PFSK-1 (cell line): ENCODE data around the gene EXTL1.

Experiments
- FOXP2 ChIP-seq: optimal IDR thresholded peaks from 2 replicates; pipeline ENCODE3; 2011; ENCODE audit warnings: borderline replicate concordance, control low read depth, inconsistent platforms; ENCODE audit not compliant: insufficient read depth; ENCODE audit errors: extremely low read length, extremely low read depth
- POLR2AphosphoS5 ChIP-seq: IDR thresholded peaks from 2 replicates; pipeline ENCODE4 v1.6.1; 2012; ENCODE audit warnings: low read depth, mild to moderate bottlenecking, control low read depth, low read length, moderate library complexity
- REST ChIP-seq, 2 experiments: IDR thresholded peaks; 2 replicates each; pipeline versions ENCODE4 v1.6.1 to v1.8.0; 2011 to 2012; ENCODE audit warnings: low read depth in 2 of 2, low read length in 2 of 2, control low read depth in 1 of 2, inconsistent platforms in 1 of 2, mild to moderate bottlenecking in 1 of 2, moderate library complexity in 1 of 2; ENCODE audit not compliant: insufficient read depth in 1 of 2
- SIN3A ChIP-seq: IDR thresholded peaks from 2 replicates; pipeline ENCODE4 v1.6.1; 2012; ENCODE audit warnings: mild to moderate bottlenecking, low read length, moderate library complexity, borderline replicate concordance; ENCODE audit not compliant: insufficient read depth
- TAF1 ChIP-seq: IDR thresholded peaks from 2 replicates; pipeline ENCODE4 v1.6.1; 2012; ENCODE audit warnings: low read length, control low read depth, borderline replicate concordance; ENCODE audit not compliant: insufficient read depth

- no peak for TF ChIP-seq POLR2AphosphoS5
- no peak for TF ChIP-seq REST (IDR thresholded peaks at IDR 0.05; ENCODE audit: insufficient read depth in 1 of 2, low read depth in 2 of 2, low read length in 2 of 2)
- TF ChIP-seq SIN3A, result no peak
- no peak for TF ChIP-seq FOXP2
- no peak for TF ChIP-seq TAF1
These were observed 11.2 kb downstream of the EXTL1 start for GRCh38 chr1:26032656-26033357.
